GM12875 (cell line): ENCODE results near the gene SPTLC1.

Experiments used
- H3K4me3 ChIP-seq: one replicate; pipeline ENCODE4 v1.5.1; 2011; ENCODE audit warnings: low read depth, low read length, control low read depth
- TF ChIP-seq, protein P1 (sequence below): IDR thresholded peaks from 2 replicates; pipeline ENCODE4 v1.5.1; 2011; ENCODE audit warnings: low read depth, mild to moderate bottlenecking, control low read depth, inconsistent platforms, low read length, moderate library complexity, borderline replicate concordance; ENCODE audit not compliant: insufficient read depth

The SPTLC1 gene

DNA sequence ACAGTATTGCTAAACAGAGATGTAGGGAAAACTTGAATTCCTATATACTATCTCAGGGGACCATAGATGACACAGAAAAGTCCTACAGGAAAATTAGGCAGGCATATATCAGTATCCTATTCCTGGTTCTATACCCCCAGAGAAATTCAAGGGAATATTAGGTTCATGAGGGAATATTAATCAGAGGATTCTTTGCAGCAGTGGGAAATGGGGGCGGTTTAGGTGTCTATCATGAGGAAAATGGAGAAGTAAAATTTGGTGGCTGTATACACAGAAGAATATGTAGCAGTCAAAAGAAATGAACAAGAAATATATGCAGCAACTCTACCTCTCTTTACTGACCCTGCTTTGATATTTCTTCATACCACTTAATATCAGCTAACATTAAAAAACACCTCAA lies 20.0 kb downstream of the SPTLC1 start:
- TF ChIP-seq, protein P1, sequence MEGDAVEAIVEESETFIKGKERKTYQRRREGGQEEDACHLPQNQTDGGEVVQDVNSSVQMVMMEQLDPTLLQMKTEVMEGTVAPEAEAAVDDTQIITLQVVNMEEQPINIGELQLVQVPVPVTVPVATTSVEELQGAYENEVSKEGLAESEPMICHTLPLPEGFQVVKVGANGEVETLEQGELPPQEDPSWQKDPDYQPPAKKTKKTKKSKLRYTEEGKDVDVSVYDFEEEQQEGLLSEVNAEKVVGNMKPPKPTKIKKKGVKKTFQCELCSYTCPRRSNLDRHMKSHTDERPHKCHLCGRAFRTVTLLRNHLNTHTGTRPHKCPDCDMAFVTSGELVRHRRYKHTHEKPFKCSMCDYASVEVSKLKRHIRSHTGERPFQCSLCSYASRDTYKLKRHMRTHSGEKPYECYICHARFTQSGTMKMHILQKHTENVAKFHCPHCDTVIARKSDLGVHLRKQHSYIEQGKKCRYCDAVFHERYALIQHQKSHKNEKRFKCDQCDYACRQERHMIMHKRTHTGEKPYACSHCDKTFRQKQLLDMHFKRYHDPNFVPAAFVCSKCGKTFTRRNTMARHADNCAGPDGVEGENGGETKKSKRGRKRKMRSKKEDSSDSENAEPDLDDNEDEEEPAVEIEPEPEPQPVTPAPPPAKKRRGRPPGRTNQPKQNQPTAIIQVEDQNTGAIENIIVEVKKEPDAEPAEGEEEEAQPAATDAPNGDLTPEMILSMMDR: no peak
- H3K4me3 ChIP-seq: no peak overlapping the region

DNA sequence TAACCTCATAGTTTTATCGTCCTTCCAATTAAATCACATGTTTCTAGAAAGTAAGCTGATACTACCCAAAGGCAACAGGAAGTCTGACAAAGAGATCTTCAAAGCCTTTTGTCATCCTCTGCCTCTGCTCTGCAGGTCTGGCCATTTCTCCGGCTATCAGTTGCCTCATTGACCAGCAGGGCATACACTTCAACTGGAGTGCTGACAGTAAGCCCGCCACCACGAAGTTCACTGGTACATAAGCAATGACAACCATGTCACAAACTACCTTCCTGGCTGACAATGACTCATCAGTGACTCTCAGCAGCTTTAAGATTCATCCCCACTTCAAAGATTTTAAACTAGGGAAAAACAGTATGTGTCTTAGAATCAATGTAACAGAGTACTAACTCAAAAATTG lies 20.6 kb downstream of the SPTLC1 start:
- H3K4me3 ChIP-seq: no peak overlapping the region
- TF ChIP-seq, protein P1: no peak

DNA sequence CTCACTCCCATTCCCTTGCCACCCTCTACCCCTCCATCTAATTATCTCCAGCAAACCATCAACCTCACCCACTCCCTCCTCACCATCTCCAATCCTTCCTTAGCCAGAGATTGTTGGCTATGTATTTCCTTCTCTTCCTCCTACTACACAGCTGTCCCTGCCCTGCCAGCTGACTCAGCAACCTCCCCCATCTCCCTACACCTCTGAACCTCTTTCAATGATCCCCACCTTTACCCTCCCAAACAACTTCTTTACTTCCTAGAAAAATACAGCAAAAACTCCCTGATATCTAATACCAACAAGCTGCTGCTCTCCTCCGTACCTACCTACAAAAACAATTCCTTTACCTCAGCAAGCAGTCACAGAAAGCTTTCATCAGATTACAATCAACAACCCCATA lies 37.3 kb downstream of the SPTLC1 start:
- TF ChIP-seq, protein P1: no peak
- H3K4me3 ChIP-seq: no peak overlapping the region

DNA sequence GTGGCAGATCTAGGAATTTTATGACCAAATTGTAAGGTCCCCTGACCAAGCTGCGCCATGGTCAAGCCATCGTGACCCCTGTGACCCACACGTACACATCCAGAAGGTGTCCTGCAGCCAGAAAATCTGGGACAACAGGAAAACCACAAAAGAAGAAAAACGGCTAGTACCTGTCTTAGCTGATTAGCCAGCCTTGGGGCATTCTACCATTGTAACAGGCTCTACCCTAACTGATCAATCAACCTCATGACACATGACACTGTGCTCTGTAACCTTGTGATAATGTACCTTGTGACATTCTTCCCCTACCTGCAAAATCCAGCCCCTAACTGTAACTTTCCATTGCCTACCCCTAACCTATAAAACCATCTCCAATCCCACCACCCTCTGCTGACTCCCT lies 43.6 kb downstream of the SPTLC1 start:
- TF ChIP-seq, protein P1: no peak
- no peak overlapping the region for H3K4me3 ChIP-seq

DNA sequence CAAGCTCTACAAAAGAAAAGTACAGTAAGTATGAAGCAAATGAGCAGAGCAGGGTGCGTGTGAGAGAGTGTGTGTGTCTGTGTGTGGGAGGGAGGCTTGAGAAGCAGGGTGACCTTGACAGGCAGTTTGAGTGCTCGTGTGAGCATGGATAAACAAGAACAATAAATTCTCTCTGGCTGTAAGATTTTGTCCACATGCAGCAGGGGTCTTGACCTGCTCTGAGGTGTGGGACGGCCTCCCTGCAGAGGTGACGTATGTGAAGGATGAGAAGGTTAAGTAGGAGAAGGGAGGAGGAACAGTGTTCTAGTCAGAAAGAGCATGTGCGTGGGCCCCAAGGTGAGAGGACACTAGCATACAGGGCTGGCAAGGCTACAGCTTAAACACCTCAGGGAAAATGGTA lies 49.0 kb downstream of the SPTLC1 start:
- TF ChIP-seq, protein P1: no peak

DNA sequence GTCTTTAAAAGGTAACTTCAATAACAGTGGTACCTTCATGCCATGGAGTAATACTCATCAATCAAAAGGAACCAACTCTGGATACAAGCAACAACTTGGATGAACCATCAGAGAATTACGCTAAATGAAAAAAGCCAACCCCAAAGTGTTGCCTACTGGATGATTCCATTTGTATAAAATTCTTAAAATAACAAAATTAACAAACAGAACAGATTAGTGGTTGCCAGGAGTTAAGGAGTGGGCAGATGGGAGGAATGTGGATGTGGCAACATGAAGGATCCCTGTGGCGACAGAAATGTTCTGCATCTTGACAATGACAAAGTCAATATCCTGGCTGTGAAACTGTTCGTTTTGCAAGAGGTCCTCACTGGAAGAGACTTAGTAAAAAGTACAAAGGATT lies 50.5 kb downstream of the SPTLC1 start:
- H3K4me3 ChIP-seq: no peak overlapping the region
- TF ChIP-seq, protein P1: no peak

More for the DNA sequence above, 49.0 kb downstream of the SPTLC1 start:
- no peak overlapping the region for H3K4me3 ChIP-seq

DNA sequence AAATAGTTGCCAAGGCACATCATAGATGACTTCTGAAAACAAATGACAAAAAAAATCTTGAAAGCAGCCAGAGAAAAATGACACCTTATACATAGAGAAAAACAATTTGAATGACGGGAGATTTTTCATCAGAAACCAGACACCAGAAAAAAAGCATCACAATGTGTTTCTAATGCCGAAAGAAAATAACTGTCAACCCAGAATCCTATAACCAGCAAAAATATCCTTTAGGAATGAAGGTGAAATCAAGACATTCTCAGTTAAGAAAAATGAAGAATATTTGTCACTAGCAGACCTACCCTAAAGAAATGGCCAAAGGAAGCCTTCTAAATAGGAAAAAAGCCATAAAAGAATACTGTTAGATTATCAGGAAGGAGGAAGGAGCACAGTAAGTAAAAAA lies 54.0 kb downstream of the SPTLC1 start:
- H3K4me3 ChIP-seq: no peak overlapping the region
- TF ChIP-seq, protein P1: no peak
